ENCODE measurements around the gene SAMD9L. TPM values are rescaled to one million over a fixed set of nuclear protein-coding genes. Genes with fewer than 3 reads are reported as not detected.

Gene SAMD9L
- polyA plus RNA-seq, 1 of the 3 experiments (the other 2 are of a cell fraction): 1.8 TPM

GRCh38 chr7:93150200-93150835 is 2.1 kb upstream of the SAMD9L start (continued):
- no peak for TF ChIP-seq ZBTB33 (IDR thresholded peaks at IDR 0.05; ENCODE audit: borderline replicate concordance, low read depth)
- 0 out of 2 replicates have a peak, but pooled peaks have one; percentile 18 for TF ChIP-seq TCF12 (IDR thresholded peaks at IDR 0.05)
- TF ChIP-seq PBX3 (IDR thresholded peaks at IDR 0.05): peak; percentile 44
- TF ChIP-seq TAF1 (IDR thresholded peaks at IDR 0.05; ENCODE audit: borderline replicate concordance, low read depth, low read length): no peak
- TF ChIP-seq EZH2phosphoT487 (IDR thresholded peaks at IDR 0.05; ENCODE audit: borderline replicate concordance, low read depth): no peak
- no peak for TF ChIP-seq CHD2 (IDR thresholded peaks at IDR 0.05; ENCODE audit: low read length, partially characterized antibody)
- TF ChIP-seq NFIC (IDR thresholded peaks at IDR 0.05; ENCODE audit: borderline replicate concordance): no peak
- no peak for TF ChIP-seq POLR2AphosphoS5 (IDR thresholded peaks at IDR 0.05; ENCODE audit: low read depth, low read length)
- no peak for TF ChIP-seq MEF2A (IDR thresholded peaks at IDR 0.05; ENCODE audit: borderline replicate concordance, low read depth)
- TF ChIP-seq NRF1 (IDR thresholded peaks at IDR 0.05; ENCODE audit: low read depth, low read length): no peak
- no peak for TF ChIP-seq RFX5 (IDR thresholded peaks at IDR 0.05; ENCODE audit: low read length)

- Histone ChIP-seq H3K9ac (peak overlapping the region; percentile 62; the same call in 1 of the 2 replicates), H3F3A (replicated peaks; ENCODE audit: insufficient read depth) (peaks cover 15% of the 10 kb centered on the region), H3K79me2 (ENCODE audit: insufficient read depth) (no peaks in the 10 kb centered on the region; the same call in 1 of the 2 replicates), H3K36me3 (replicated peaks in 1 of 2; ENCODE audit: control insufficient read depth in 1 of 2, insufficient read depth in 2 of 2, low read length in 1 of 2) (peaks cover 4 to 10% of the 10 kb centered on the region in 2 experiments), H3K9me2 (no peaks in the 10 kb centered on the region), H4K20me1 (ENCODE audit: insufficient read depth) (no peaks in the 10 kb centered on the region), H3K27me3 (ENCODE audit: insufficient read depth) (no peaks in the 10 kb centered on the region), H3K27ac (ENCODE audit: low read depth in 2 of 2, low read length in 1 of 2) (peak overlapping the region in 1 of 2 experiments; percentile 54; a peak in 2 of 4 replicates), H3K4me1 (ENCODE audit: control insufficient read depth in 1 of 2, insufficient read depth in 2 of 2, low read depth in 1 of 2, low read length in 1 of 2) (peaks cover 0 to 9% of the 10 kb centered on the region in 2 experiments; a peak in 3 of 4 replicates), H3K9me3 (no peaks in the 10 kb centered on the region), H2AFZ (ENCODE audit: low read depth) (peak overlapping the region; percentile 95), H3K4me3 (ENCODE audit: low read depth in 2 of 2, low read length in 1 of 2) (peak overlapping the region in 1 of 2 experiments; percentile 61; a peak in 1 of 4 replicates), H3K4me2 (peak overlapping the region; percentile 85)
- TF ChIP-seq YY1 (IDR thresholded peaks at IDR 0.05; ENCODE audit: low read depth): peak; percentile 42; the same call in 1 of the 2 replicates
- TF ChIP-seq USF1 (IDR thresholded peaks at IDR 0.05; ENCODE audit: borderline replicate concordance, low read depth): no peak
- TF ChIP-seq SMC3 (IDR thresholded peaks at IDR 0.05; ENCODE audit: low read depth, low read length): no peak
- DNase-seq: no peak
- CTCF ChIA-PET: no interaction called here
- POLR2A ChIA-PET: no interaction called here
- WGBS (ENCODE audit: low lambda C conversion rate): 58% methylated on average over 3 of the region's 3 CpGs
Observed at GRCh38 chr7:93148727-93149126, 542 bp upstream of the SAMD9L start.

All from SK-N-SH (cell line).